Measurements from ENCODE around the gene AMDHD2.
"Not testable (repeated sequence)": the region's sequence is repeated elsewhere in the genome, so short reads cannot be mapped to it uniquely, and the experiment has no call there.

Gene AMDHD2

DNA sequence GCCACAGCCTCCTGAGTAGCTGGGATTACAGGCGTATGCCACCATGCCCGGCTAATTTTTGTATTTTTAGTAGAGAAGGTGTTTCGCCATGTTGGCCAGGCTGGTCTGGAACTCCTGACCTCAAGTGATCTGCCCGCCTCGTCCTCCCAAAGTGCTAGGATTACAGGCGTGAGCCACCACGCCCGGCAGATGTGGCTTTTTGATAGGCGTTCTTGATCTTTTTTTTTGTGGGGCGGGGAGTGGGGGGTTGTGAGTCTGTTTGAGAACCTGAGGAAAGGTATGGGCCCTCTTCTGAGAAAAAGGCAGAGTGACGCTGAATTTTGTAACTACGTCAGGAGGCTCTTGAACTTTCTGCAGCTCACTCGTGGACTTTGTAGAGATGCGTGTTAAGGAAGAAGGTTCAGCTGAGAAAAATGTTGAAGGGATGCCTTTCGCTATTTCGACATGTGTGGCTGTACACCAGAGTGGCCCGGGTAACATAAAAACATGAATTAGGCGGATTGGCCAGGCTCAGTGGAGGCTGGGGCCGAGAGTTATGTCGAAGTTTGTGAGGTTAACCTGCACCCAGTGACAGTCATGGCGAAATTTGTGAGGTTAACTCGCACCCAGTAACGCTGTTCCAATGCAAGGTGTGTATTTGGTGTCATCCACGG lies 19.1 kb downstream of the AMDHD2 start:
- peaks cover 6 to 38% (median 27%) of the 10 kb centered on the region in 4 experiments for H3K4me1 ChIP-seq (ENCODE audit: control extremely low read depth in 1 of 4, control insufficient read depth in 4 of 4, insufficient read depth in 4 of 4, low read length in 3 of 4)
- H3K27ac ChIP-seq (ENCODE audit: insufficient read depth in 1 of 2, low read depth in 1 of 2, low read length in 2 of 2, poor library complexity in 1 of 2, severe bottlenecking in 2 of 2); H3K9me3 ChIP-seq (ENCODE audit: control extremely low read depth in 1 of 5, control insufficient read depth in 4 of 5, insufficient read depth in 2 of 5, low read depth in 1 of 5, low read length in 4 of 5); DNase-seq; H3K36me3 ChIP-seq (ENCODE audit: control insufficient read depth in 4 of 4, insufficient read depth in 4 of 4, low read length in 3 of 4); CTCF ChIA-PET; POLR2A ChIA-PET; H3K27me3 ChIP-seq (replicated peaks in 2 of 5; ENCODE audit: control insufficient read depth in 4 of 5, insufficient read depth in 5 of 5, low read length in 4 of 5); H3K4me3 ChIP-seq (ENCODE audit: control insufficient read depth in 1 of 7, extremely low read depth in 1 of 7, insufficient read depth in 4 of 7, low read depth in 2 of 7, low read length in 6 of 7): not testable (repeated sequence)
- 92% methylated on average over 21 of the region's 24 CpGs for WGBS (ENCODE audit: insufficient coverage)

DNA sequence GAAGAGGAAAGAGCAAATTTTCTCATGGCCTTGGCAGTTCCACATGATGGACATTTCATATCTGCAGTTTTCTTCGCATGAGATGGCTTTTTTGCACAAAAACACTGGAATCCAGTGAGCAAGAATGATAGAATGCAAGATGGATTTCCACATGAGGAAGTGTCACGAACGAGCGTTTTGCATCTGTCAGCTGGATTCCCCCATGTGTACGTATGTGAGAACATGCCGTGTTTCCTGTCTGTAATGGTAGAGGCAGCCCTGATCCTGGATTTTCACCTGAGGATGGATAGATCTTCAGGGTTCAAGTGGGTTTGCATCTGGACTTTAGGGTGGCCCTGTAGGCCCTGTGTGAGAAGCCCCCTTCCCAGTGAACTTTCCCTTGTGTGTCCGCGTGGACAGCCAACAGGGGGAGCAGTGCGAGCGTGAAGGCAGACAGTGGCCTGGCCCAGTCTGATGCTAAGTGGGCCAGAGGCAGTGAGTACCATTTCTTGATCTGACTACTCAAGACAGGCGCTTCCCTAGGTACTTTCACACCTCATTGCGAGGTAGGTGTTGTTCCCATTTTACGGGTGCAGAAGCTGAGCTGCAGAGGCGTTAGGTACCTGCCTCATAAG lies 19.8 kb downstream of the AMDHD2 start:
- H3K27me3 ChIP-seq (replicated peaks in 2 of 5; ENCODE audit: control insufficient read depth in 4 of 5, insufficient read depth in 5 of 5, low read length in 4 of 5); CTCF ChIA-PET; H3K4me3 ChIP-seq (ENCODE audit: control insufficient read depth in 1 of 7, extremely low read depth in 1 of 7, insufficient read depth in 4 of 7, low read depth in 2 of 7, low read length in 6 of 7); POLR2A ChIA-PET; H3K36me3 ChIP-seq (ENCODE audit: control insufficient read depth in 4 of 4, insufficient read depth in 4 of 4, low read length in 3 of 4); H3K27ac ChIP-seq (ENCODE audit: insufficient read depth in 1 of 2, low read depth in 1 of 2, low read length in 2 of 2, poor library complexity in 1 of 2, severe bottlenecking in 2 of 2); H3K9me3 ChIP-seq (ENCODE audit: control extremely low read depth in 1 of 5, control insufficient read depth in 4 of 5, insufficient read depth in 2 of 5, low read depth in 1 of 5, low read length in 4 of 5): not testable (repeated sequence)
- WGBS (ENCODE audit: insufficient coverage), result 67% methylated on average over 11 of the region's 14 CpGs
- peak in 1 of 3 donors; percentile 45 for DNase-seq
- H3K4me1 ChIP-seq (ENCODE audit: control extremely low read depth in 1 of 4, control insufficient read depth in 4 of 4, insufficient read depth in 4 of 4, low read length in 3 of 4), result peaks cover 6 to 38% (median 27%) of the 10 kb centered on the region in 4 experiments

DNA sequence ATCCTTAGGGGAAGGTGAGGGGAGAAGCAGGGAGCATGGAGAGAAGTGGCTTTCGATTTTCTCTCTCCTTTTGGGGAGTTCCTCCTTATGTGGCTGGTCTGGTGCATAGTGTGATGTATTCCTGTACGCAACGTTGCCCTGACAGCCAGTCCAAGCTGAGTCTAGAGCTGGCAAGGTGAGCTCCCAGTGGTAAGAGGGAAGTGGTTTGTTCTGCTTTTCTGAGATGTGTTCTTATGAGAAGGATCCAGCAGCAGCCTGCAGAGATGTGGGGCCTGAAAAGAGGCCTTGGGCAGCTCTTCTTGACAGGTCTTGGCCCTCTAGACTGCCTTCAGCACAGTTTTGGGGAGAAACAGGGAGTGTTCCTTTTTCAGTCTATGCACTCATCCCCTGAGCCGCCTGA lies 20.7 kb downstream of the AMDHD2 start:
- H3K27ac ChIP-seq (ENCODE audit: insufficient read depth in 1 of 2, low read depth in 1 of 2, low read length in 2 of 2, poor library complexity in 1 of 2, severe bottlenecking in 2 of 2), result peak overlapping the region in 1 of 2 experiments; percentile 43
- H3K9me3 ChIP-seq (ENCODE audit: control extremely low read depth in 1 of 5, control insufficient read depth in 4 of 5, insufficient read depth in 2 of 5, low read depth in 1 of 5, low read length in 4 of 5); POLR2A ChIA-PET; CTCF ChIA-PET; H3K27me3 ChIP-seq (replicated peaks in 2 of 5; ENCODE audit: control insufficient read depth in 4 of 5, insufficient read depth in 5 of 5, low read length in 4 of 5); H3K36me3 ChIP-seq (ENCODE audit: control insufficient read depth in 4 of 4, insufficient read depth in 4 of 4, low read length in 3 of 4); H3K4me3 ChIP-seq (ENCODE audit: control insufficient read depth in 1 of 7, extremely low read depth in 1 of 7, insufficient read depth in 4 of 7, low read depth in 2 of 7, low read length in 6 of 7): not testable (repeated sequence)
- H3K4me1 ChIP-seq (ENCODE audit: control extremely low read depth in 1 of 4, control insufficient read depth in 4 of 4, insufficient read depth in 4 of 4, low read length in 3 of 4), result peaks cover 6 to 38% (median 27%) of the 10 kb centered on the region in 4 experiments
- peak; percentile 37 to 83 (median 76) for DNase-seq
- no CpG with 5 or more reads among the region's 4 CpGs for WGBS (ENCODE audit: insufficient coverage)

DNA sequence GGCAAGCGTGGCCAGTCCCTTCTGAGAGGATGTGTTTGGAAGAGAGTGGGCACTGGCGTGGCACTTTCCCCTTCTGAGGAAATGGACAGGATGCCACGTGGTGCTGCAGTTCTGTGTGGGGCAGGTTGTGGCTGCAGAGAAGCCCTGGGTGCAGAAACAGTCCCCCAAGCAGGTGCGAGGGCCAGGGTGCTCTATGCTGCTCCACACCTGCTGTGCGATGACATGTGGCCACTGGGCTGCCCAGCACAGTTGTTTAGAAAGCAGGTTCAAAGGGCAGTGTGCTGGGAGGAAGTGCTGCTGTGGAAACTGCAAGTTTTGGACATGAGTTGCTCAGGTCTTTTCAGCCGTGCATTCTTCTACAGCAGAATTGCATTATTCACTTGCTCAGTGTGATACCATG lies 21.2 kb downstream of the AMDHD2 start:
- H3K9me3 ChIP-seq (ENCODE audit: control extremely low read depth in 1 of 5, control insufficient read depth in 4 of 5, insufficient read depth in 2 of 5, low read depth in 1 of 5, low read length in 4 of 5); H3K27ac ChIP-seq (ENCODE audit: insufficient read depth in 1 of 2, low read depth in 1 of 2, low read length in 2 of 2, poor library complexity in 1 of 2, severe bottlenecking in 2 of 2); POLR2A ChIA-PET; H3K36me3 ChIP-seq (ENCODE audit: control insufficient read depth in 4 of 4, insufficient read depth in 4 of 4, low read length in 3 of 4); H3K4me3 ChIP-seq (ENCODE audit: control insufficient read depth in 1 of 7, extremely low read depth in 1 of 7, insufficient read depth in 4 of 7, low read depth in 2 of 7, low read length in 6 of 7); CTCF ChIA-PET; H3K27me3 ChIP-seq (replicated peaks in 2 of 5; ENCODE audit: control insufficient read depth in 4 of 5, insufficient read depth in 5 of 5, low read length in 4 of 5); DNase-seq: not testable (repeated sequence)
- peaks cover 6 to 38% (median 27%) of the 10 kb centered on the region in 4 experiments for H3K4me1 ChIP-seq (ENCODE audit: control extremely low read depth in 1 of 4, control insufficient read depth in 4 of 4, insufficient read depth in 4 of 4, low read length in 3 of 4)
- WGBS (ENCODE audit: insufficient coverage), result 38% methylated on average over 1 of the region's 6 CpGs

DNA sequence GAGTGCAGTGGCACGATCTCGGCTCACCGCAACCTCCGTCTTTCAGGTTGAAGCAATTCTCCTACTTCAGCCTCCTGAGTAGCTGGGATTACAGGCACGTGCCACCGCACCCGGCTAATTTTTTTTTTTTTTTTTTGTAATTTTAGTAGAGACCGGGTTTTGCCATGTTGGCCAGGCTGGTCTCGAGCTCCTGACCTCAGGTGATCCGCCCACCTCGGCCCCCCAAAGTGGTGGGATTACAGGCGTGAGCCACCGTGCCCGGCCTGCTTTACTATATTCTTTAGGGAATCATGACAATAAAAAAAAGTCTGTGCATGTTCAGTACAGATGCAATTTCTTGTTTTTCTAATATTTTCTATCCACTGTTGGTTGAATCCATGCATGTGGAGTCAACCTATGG lies 23.6 kb downstream of the AMDHD2 start:
- H3K4me1 ChIP-seq (ENCODE audit: control extremely low read depth in 1 of 4, control insufficient read depth in 4 of 4, insufficient read depth in 4 of 4, low read length in 3 of 4), result peaks cover 4 to 28% (median 21%) of the 10 kb centered on the region in 4 experiments
- POLR2A ChIA-PET; CTCF ChIA-PET; H3K4me3 ChIP-seq (ENCODE audit: control insufficient read depth in 1 of 7, extremely low read depth in 1 of 7, insufficient read depth in 4 of 7, low read depth in 2 of 7, low read length in 6 of 7); DNase-seq; H3K27ac ChIP-seq (ENCODE audit: insufficient read depth in 1 of 2, low read depth in 1 of 2, low read length in 2 of 2, poor library complexity in 1 of 2, severe bottlenecking in 2 of 2); H3K36me3 ChIP-seq (ENCODE audit: control insufficient read depth in 4 of 4, insufficient read depth in 4 of 4, low read length in 3 of 4); H3K27me3 ChIP-seq (replicated peaks in 2 of 5; ENCODE audit: control insufficient read depth in 4 of 5, insufficient read depth in 5 of 5, low read length in 4 of 5); H3K9me3 ChIP-seq (ENCODE audit: control extremely low read depth in 1 of 5, control insufficient read depth in 4 of 5, insufficient read depth in 2 of 5, low read depth in 1 of 5, low read length in 4 of 5): not testable (repeated sequence)
- 98% methylated on average over 10 of the region's 14 CpGs for WGBS (ENCODE audit: insufficient coverage)

DNA sequence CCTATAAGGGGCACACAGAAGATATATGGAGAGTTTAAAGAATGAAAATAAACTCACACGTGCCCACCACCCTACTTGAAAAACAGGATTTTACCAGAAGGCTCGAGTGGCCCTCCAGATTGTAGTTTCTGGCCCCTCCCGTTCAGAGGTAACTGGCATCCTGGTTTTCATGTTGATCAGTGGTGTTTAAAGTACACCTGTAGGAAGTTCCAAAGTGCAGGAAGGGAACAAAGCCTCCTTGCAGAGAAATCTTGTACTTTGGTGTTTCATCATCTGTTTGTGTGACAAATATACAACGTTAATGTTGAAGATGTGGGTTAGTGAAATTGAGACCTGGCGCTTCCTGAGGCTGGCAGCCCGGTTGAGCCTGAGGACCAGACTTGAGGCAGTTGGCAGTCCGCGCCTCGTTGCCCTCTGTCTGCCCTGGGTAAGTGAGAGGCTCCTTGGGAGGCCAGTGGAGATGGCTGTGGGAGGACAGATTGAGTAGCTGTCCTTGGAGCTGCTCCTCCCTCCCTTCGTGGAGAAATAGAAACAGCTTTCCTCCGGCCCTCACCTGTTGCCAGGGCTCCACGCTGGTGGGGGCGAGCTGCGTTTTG lies 30.2 kb downstream of the AMDHD2 start:
- no CpG with 5 or more reads among the region's 14 CpGs for WGBS (ENCODE audit: insufficient coverage)
- DNase-seq; CTCF ChIA-PET; H3K4me1 ChIP-seq (ENCODE audit: control extremely low read depth in 1 of 4, control insufficient read depth in 4 of 4, insufficient read depth in 4 of 4, low read length in 3 of 4); H3K4me3 ChIP-seq (ENCODE audit: control insufficient read depth in 1 of 7, extremely low read depth in 1 of 7, insufficient read depth in 4 of 7, low read depth in 2 of 7, low read length in 6 of 7); H3K9me3 ChIP-seq (ENCODE audit: control extremely low read depth in 1 of 5, control insufficient read depth in 4 of 5, insufficient read depth in 2 of 5, low read depth in 1 of 5, low read length in 4 of 5); H3K27ac ChIP-seq (ENCODE audit: insufficient read depth in 1 of 2, low read depth in 1 of 2, low read length in 2 of 2, poor library complexity in 1 of 2, severe bottlenecking in 2 of 2); H3K36me3 ChIP-seq (ENCODE audit: control insufficient read depth in 4 of 4, insufficient read depth in 4 of 4, low read length in 3 of 4); H3K27me3 ChIP-seq (replicated peaks in 2 of 5; ENCODE audit: control insufficient read depth in 4 of 5, insufficient read depth in 5 of 5, low read length in 4 of 5); POLR2A ChIA-PET: not testable (repeated sequence)

DNA sequence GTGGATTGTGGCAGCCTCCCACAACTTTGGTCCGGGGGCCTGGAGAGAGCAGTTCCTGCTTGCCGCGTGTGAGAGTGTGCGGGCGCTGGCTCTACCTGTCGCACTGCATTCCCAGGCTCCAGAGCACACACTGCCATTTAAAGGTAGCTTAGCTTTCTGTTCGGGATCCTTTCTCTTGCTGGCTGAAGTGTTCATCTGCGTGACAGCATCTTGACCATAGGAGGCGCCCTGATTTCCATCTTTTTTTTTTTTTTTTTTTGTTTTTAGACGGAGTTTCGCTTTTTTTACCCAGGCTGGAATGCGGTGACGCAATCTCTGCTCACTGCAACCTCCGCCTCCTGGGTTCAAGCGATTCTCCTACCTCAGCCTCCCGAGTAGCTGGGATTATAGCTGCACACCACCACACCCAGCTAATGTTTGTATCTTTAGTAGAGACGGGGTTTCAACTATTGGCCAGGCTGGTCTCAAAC lies 31.3 kb downstream of the AMDHD2 start:
- H3K4me3 ChIP-seq (ENCODE audit: control insufficient read depth in 1 of 7, extremely low read depth in 1 of 7, insufficient read depth in 4 of 7, low read depth in 2 of 7, low read length in 6 of 7); H3K9me3 ChIP-seq (ENCODE audit: control extremely low read depth in 1 of 5, control insufficient read depth in 4 of 5, insufficient read depth in 2 of 5, low read depth in 1 of 5, low read length in 4 of 5); DNase-seq; CTCF ChIA-PET; H3K27me3 ChIP-seq (replicated peaks in 2 of 5; ENCODE audit: control insufficient read depth in 4 of 5, insufficient read depth in 5 of 5, low read length in 4 of 5); H3K27ac ChIP-seq (ENCODE audit: insufficient read depth in 1 of 2, low read depth in 1 of 2, low read length in 2 of 2, poor library complexity in 1 of 2, severe bottlenecking in 2 of 2); H3K36me3 ChIP-seq (ENCODE audit: control insufficient read depth in 4 of 4, insufficient read depth in 4 of 4, low read length in 3 of 4); H3K4me1 ChIP-seq (ENCODE audit: control extremely low read depth in 1 of 4, control insufficient read depth in 4 of 4, insufficient read depth in 4 of 4, low read length in 3 of 4); POLR2A ChIA-PET: not testable (repeated sequence)
- 92% methylated on average over 6 of the region's 17 CpGs for WGBS (ENCODE audit: insufficient coverage)
